K562 (cell line): ENCODE data around the gene UBR3.

ENCODE experiments used
- CEBPB ChIP-seq: fragments of 450-650 bp; IDR thresholded peaks from 2 replicates; pipeline ENCODE4 v1.6.1; 2016; ENCODE audit warnings: missing genetic modification characterization, missing compliant biosample characterization
- ELF1 ChIP-seq: fragments of 200-800 bp; sonication (Bioruptor generic); IDR thresholded peaks from 2 replicates; pipeline ENCODE4 v1.6.1; 2016; ENCODE audit warnings: missing genetic modification characterization, missing compliant biosample characterization
- MAFF ChIP-seq: IDR thresholded peaks from 2 replicates; pipeline ENCODE4 v1.6.1; 2012; ENCODE audit warnings: low read length, improper control_type of control experiment
- MYC ChIP-seq, 2 experiments: fragments of 250-450 bp in 1 of 2; sonication (Bioruptor Pico) in 1 of 2; IDR thresholded peaks; 2 replicates each; pipeline versions ENCODE4 v1.5.1 to v1.6.1; 2012 to 2021; ENCODE audit warnings: low read depth in 2 of 2, borderline replicate concordance in 1 of 2, improper control_type of control experiment in 1 of 2, low read length in 1 of 2, mild to moderate bottlenecking in 1 of 2, moderate library complexity in 1 of 2
- SAFB2 ChIP-seq: fragments of 200-400 bp; formaldehyde crosslinking; IDR thresholded peaks from 2 replicates; pipeline ENCODE4 v1.6.1; 2018; ENCODE audit warnings: borderline replicate concordance, low read length, low read depth, moderate library complexity; ENCODE audit not compliant: severe bottlenecking
- TCF7L2 ChIP-seq: fragments of 150-350 bp; IDR thresholded peaks from 2 replicates; pipeline ENCODE4 v1.6.1; 2016; ENCODE audit warnings: low read depth, mild to moderate bottlenecking, low read length, moderate library complexity
- ZFP1 ChIP-seq: fragments of 450-650 bp; formaldehyde crosslinking; IDR thresholded peaks from 2 replicates; pipeline ENCODE4 v1.4.0; 2020; ENCODE audit warnings: mild to moderate bottlenecking, mixed read lengths
- ZNF766 ChIP-seq: fragments of 200-800 bp; sonication (Bioruptor generic); conservative IDR thresholded peaks from 2 replicates; pipeline ENCODE4 v1.6.1; 2016; ENCODE audit warnings: missing genetic modification characterization, missing compliant biosample characterization
- ZNF780A ChIP-seq: fragments of 250-450 bp; sonication (Bioruptor Pico); IDR thresholded peaks from 2 replicates; pipeline ENCODE4 v1.5.0; 2021; ENCODE audit warnings: mild to moderate bottlenecking
- TF ChIP-seq, protein P1 (sequence below), 3 experiments: IDR thresholded peaks in 2 of 3; conservative IDR thresholded peaks in 1 of 3; 2 replicates each; pipeline ENCODE4 v1.5.1; 2011 to 2012; ENCODE audit warnings: low read length in 3 of 3, mild to moderate bottlenecking in 3 of 3, control low read depth in 2 of 3, improper control_type of control experiment in 1 of 3, inconsistent platforms in 1 of 3, low read depth in 1 of 3, mixed read lengths in 1 of 3, moderate library complexity in 1 of 3; ENCODE audit not compliant: insufficient read depth in 2 of 3

DNA sequence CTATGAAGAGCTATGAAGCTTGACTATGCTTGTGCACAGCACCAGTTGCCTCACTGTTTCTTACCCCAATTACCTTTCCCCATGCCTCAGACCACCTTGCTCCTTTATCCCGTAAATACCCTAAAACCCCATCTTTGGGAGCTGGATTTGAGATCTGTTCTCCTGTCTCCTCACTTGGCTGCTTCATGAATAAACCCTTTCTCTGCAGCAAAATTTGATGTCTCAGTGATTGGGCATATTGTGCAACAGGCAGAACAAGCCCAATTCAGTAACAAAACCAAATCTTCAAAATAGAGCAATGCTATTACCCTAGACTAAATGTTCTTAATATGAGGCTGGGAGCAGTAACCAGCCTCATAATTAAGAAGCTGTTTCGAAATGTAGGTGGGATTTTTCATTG, 32.1 kb upstream of the UBR3 start:
- TF ChIP-seq TCF7L2 (no peak), ZNF766 (CRISPR knock-in tag) (peak; percentile 79), SAFB2 (no peak), ZNF780A (CRISPR knock-in tag) (no peak), MYC (IDR thresholded peaks at IDR 0.05; ENCODE audit: low read depth, low read length) (no peak), MYC (CRISPR knock-in tag; IDR thresholded peaks at IDR 0.05; ENCODE audit: borderline replicate concordance, low read depth) (no peak), ZFP1 (no peak), MAFF (no peak), ELF1 (tag) (no peak), CEBPB (peak; percentile 89)
- TF ChIP-seq, protein P1, sequence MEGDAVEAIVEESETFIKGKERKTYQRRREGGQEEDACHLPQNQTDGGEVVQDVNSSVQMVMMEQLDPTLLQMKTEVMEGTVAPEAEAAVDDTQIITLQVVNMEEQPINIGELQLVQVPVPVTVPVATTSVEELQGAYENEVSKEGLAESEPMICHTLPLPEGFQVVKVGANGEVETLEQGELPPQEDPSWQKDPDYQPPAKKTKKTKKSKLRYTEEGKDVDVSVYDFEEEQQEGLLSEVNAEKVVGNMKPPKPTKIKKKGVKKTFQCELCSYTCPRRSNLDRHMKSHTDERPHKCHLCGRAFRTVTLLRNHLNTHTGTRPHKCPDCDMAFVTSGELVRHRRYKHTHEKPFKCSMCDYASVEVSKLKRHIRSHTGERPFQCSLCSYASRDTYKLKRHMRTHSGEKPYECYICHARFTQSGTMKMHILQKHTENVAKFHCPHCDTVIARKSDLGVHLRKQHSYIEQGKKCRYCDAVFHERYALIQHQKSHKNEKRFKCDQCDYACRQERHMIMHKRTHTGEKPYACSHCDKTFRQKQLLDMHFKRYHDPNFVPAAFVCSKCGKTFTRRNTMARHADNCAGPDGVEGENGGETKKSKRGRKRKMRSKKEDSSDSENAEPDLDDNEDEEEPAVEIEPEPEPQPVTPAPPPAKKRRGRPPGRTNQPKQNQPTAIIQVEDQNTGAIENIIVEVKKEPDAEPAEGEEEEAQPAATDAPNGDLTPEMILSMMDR (IDR thresholded peaks at IDR 0.05 in 2 of 3, conservative IDR thresholded peaks at IDR 0.05 in 1 of 3; ENCODE audit: insufficient read depth in 2 of 3, low read depth in 1 of 3, low read length in 3 of 3), result no peak
